HG02759 (cell line): ENCODE measurements around the gene SBF2.

Experiments
- ATAC-seq: cut with Tn5 transposase; IDR thresholded peaks from one replicate; pipeline ENCODE4 v1.9.1; 2021; ENCODE audit warnings: mild to moderate bottlenecking, moderate library complexity; ENCODE audit not compliant: unreplicated experiment

SBF2 gene

DNA sequence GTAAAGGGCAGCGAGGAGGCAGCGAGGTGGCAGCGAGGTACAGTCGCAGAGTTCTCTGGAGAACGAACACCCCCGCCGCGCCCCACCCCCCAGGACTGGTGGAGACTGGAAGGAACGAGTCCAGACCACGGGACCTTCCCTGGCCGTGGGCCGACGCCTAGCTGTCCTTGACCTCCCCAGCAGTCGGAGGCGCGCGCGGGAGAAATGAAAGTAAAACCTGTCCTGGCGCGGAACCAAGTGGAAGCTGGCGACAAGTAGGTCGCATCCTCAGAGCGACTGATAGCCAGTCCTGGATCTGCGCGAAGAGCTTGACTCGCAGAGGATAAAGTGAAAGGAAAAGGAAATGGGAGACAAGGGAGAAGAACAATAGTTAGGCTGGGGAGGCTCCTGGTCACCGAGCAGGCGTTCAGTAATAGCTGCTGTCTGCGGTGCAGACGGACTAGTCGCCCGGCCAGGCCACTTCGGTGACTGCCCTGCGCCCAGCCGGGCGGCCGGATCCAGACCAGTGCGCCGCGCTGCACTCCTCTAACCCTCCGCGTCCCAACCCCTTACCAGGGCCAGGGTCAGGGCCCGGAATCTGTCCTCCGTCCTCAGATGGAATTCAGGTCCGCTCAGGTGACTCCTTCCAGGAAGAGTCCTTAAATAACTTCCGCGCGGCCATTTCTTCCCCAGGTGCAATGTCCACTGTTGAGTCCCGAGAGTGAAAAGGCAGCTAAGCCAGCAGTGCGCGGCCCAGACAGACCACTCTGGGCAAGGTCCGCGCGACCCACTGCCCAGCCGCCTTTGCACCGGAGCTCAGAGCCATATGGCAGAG lies 8.9 kb upstream of the SBF2 start:
- peak; percentile 24 for ATAC-seq

DNA sequence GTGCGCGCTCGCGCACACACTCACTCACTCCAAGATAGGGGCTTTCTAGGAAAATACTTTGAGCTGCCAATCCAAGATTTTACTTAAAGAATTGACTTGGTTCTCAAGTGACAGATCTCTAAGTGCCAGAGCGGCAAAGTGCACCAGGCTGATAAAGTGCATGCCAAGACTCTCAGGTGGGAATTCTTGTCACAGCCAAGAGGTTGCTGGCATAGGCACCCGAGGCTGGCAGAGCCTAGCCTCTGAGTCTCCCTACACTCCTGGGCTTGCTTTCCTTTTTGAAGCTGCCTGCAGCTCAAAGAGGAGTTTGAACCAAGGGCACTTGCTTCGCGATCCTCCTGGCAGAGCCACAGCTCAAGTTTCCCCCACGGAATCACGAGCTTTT lies 8.3 kb upstream of the SBF2 start:
- ATAC-seq: no peak

DNA sequence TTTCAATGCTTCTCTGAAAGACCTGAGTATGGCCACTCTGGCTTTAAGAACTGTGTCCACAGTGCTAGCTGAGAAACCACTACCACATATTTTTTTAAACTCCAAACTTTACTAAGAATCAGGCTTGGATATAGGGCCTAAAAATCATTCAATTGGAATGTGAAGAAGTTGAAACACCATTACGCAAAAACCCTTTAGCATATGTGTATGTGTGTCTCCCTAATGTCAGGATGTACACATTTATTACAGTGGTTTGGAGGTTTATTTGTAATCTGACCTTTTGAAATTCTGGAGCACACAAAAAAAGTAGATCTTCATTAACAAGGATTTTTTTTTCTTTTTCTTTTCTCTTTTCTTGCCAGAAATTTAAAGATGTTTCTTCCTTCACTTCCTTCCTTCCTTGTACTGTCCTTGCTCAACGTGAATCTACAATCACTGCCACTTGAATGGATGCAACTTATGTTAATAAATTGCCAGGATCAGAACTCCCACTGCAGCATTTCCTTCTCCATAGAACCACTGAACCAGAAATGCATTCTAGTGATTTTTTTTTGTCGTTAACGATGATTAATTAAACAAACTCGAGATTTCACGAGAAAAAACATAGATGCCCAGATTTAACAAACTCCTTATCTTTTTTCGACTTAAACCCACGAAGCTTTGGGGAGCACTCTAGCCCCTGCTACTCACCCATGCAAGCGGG lies 7.8 kb upstream of the SBF2 start:
- no peak for ATAC-seq

DNA sequence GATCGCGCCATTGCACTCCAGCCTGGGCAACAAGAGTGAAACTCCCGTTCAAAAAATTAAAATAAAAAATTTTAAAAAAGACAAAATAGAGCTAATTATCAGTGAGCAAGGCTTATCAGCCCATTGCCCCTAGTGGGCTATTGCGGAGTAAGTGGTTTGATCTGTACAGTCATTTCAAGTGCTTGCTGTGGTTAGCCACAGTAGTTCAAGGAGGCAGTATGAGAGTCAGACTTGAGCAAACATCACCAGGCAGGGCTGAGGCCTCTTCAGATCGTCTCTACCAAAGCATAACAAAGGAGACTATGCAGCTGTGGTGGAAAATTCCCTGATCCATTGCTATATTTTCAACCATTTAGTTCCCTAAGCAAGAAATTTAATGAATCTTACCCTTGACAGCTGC lies 4.3 kb upstream of the SBF2 start:
- peak; percentile 87 for ATAC-seq

DNA sequence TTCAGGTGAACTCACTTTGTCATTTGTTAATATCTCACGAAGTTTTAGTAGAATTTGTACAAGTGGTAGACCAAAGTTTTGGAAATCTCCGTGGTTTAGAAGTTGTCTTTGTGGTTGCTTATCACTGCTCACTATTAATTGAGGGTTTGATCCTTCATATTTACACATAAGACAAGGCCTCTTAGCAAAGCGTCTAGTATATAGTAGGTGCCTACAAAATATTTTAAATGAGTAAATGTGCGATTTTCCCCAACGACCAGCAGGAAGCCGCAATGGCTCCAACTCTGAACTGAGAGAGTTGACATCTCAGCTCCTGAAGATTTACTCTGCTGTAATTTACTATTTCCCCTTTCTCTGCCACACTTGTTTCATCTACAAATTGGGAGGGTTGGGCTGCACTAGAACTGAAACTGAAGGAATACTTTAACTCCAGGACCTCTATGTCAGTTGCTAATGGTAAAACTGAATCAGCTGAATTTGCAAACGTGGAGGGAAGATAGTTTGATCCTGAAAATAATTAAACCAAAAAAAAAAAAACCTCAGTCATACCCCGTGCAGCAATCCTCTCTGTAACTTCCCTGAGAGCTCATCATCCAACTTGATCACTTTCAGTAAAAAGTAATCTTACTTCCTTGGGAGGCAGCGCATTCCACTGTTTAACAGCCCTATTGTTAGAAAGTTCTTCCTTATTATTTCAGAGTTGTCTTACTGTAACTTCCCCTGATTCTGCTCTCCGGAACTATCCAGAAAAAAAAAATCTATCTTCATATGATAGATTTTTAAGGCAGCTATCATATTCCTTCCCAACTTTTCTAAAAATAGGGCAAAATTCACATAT lies 1.3 kb upstream of the SBF2 start:
- ATAC-seq: no peak

DNA sequence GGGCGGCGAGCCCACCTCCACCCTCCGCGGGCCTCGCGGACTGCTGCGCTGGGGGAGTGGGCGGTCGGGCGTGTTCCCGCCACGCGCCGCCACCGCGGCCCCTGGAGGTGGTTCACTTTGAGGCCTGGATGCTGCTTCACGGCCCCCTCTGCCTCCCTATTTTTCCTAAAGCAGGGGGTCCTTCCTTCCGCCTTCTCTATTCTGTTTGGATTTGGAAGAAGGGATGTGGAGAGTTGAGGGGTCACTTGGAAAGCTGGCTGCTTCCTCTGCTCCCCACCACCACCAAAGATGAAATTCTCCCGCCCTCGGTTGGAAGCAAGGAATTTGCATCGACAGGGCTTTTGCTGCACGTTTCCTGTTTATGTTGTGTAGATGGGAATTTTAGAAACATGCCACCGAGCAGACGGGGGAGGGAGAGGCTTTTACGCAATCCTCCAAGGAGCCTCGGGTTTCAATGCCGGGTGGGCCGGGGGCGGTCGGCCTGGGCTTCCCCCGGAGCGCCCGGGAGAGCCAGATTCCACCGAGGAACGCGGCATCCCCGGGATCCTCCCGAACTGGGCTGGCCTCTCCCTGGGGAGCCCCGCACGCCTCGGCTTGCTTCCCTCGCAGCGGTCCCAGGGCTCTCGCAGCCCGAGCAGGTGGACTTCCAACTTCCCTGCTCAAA lies 403 bp upstream of the SBF2 start:
- no peak for ATAC-seq

DNA sequence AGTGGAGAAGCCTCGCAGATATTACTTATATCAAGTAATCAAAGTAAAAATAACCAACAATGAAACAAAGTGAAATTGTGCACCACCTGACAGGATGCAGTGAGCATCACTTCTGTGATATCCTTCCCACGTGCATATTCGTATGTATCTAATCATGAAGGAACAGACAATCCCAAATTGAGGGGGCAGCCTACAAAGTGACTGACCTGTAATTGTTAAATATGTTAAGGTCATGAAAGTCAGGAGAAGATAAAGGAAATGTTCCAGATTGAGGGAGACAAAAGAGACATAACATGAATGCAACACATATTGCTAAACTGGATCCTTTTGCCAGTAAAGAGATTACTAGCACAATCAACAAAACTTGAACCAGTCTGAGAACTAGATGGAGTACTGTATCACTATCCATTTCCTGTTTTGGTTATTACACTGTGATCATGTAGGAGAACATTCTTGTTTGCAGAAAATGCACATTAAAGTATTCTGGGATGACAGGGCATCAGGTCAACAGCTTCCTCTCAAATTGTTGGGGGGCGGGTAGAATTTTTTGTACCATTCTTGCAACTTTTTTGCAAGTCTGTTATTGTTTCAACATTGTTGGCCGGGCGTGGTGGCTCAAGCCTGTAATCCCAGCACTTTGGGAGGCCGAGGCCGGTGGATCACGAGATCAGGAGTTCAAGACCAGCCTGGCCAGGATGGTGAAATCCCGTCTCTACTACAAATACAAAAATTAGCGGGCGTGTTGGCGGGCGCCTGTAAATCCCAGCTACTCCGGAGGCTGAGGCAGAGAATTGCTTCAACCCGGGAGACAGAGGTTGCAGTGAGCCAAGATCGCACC lies 2.0 kb downstream of the SBF2 start:
- ATAC-seq: no peak

DNA sequence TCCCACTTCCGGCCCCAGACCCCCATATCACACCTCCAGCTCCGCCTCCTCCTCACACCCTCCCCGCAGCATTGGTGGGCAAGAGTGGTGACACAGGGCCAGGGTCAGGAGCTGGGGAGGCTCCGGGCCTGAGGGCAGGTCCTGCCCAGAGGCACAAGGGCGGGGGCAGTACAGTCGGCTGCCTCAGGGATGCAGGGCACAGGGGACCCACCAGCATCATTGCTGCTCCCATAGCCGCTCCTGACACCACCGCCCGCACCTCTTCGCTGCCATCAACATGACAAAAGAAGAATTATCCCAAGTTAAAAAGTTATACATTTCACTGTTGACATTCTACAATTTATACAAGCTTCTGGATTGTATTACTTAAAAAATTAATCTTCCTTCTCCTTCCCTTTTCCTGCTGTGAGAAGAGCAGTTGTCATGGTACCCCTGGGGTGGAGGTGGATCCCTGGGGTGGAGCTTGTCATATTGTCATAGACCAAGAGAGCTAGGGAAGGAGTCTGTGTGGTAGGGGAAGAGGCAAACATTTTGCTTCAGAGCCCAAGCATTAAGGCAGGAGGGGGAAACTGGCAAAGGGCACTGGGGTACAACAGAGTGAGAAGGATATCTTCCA lies 4.1 kb downstream of the SBF2 start:
- no peak for ATAC-seq

DNA sequence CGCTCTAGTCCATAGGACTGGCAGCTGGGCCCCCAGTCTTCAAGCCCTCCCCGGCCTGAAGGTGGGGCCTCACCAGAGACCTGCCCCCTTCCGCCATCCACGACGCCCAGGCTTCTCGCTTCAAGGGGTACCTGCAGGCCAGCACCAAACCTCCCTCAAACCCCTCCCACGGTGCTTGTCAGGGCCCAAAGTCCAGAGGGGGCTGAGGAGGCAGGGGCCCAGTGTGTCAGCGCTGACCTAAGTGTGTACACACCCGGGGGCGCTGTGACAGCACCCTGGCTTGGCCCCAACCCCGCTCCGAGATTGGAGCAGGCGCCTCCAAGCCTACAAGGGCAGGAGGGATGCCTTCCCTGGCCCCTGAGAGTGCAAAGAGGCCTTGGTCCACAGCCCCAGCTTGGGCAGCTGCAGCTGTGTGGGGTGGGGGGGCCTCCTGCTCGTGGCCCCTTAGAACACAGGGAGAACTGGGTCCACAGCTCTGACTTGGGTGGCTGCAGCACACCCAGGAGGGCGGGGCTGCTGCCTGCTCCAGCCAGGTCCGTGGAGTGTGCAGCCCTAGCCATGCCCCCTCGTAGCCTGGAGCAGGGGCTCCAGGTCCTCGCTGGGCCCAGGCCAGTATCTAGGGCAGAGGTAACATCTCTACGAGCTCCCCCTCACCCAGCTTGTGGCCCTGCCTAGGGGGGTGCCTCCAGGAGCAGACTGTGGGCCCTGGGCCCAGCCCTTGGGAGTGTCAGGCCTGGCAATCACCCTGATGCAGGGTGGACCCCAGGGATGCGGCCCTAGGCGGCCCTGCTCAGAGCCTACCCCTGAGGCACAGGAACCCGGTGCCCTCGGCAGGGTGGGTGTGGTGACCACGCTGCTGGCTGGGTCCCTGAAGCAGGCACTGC lies 4.9 kb downstream of the SBF2 start:
- ATAC-seq: no peak

DNA sequence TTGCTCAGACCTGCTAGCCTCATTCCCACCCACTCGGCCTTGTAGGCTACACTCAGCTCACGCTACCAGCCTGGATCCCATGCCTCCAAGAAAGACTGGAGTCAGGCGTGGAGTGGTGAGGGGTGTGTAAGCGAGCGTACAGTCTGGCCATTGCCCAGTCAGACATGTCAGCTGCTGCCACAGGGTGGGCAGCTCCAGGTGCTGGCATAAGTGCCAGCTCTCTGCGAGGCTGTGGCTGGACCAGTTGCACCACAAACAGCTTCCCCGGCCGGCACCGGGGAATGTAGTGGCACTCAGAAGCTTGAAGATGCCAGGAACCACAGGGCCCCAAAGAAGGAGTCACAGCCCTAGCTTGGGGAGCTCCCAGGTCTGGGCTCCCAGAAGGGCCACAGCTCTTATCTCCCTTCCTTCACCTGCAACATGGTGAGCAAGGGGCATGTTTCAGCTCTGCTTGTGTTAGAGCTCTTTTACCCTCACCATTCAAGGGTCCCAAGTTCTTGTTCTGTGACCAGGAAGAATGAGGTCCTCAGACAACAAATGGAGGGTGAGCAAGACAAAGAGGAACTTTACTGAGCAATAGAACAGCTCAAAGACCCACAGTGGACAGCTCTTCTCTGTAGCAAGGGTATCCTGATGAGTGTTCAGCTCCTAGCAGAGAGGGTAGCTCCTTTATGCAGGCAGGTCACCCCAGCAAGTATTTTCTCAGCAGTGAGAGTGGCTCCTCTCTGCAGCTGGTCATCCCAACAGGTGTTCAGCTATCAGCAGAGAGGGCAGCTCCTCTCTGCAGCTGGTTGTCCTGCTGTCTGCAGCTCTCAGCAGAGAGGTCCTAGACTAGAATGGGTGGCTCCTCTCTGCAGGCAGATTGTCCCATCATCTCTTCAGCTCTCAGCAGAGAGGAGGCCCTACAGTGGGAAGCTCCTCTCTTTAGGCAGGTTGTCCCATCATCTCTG lies 6.0 kb downstream of the SBF2 start:
- no peak for ATAC-seq

DNA sequence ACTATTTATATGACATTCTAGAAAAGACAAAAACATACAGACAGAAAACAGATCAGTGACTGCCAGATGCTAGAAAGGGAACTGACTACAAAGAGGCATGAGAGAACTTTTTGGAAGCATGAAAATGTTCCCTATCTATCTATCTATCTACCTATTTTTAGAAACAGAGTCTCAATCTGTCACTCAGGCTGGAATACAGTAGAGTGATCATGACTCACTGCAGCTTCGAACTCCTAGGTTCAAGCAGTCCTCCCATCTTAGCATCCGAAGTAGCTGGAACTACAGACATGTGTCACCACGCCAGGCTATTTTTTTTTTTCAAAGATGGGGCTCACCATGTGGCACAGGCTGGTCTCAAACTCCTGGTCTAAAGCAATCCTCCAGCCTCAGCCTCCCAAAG lies 6.9 kb downstream of the SBF2 start:
- ATAC-seq: no peak

DNA sequence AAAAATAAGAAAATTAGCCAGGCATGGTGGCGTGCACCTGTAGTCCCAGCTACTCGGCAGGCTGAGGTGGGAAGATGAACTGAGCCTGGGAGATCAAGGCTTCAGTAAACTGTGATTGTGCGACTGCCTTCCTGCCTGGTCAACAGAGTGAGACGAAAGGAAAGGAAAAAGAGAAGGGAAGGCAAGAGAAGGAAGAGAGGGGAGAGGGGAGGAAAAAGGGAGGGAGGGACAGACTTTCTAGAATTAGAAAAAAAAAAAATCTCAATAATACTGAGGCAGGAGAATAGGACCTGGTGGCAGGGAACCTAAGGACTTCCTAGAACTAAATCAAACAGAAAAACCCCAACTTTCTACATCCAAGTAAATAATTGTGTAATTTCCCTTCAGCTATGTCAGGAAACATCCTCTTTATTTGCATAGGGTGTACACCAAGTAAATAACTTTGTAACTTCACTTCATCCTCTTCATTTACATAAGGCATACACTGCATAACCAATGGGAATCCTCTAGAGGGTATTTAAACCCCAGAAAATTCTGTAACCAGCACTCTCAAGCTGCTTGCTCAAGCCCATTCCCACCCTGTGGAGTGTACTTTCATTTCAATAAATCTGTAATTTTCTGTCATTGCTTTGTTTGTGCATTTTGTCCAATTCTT lies 8.7 kb downstream of the SBF2 start:
- ATAC-seq: no peak

DNA sequence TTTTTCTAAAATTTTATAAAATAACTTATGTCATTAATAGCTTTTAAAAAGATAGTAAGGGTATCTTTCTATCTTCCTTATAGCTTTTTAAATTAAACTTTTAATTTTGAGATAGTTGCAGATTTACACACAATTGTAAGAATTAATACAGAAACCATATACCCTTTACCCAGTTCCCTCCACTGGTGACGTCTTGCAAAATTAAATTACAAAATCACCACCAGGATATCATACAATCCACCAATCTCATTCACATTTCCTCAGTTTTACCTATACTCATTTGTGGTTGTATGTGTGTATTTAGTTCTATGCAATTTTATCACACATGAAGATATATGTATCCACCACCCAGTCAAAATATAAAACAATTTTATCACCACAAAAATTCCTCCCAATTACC lies 10.0 kb downstream of the SBF2 start:
- ATAC-seq: no peak

DNA sequence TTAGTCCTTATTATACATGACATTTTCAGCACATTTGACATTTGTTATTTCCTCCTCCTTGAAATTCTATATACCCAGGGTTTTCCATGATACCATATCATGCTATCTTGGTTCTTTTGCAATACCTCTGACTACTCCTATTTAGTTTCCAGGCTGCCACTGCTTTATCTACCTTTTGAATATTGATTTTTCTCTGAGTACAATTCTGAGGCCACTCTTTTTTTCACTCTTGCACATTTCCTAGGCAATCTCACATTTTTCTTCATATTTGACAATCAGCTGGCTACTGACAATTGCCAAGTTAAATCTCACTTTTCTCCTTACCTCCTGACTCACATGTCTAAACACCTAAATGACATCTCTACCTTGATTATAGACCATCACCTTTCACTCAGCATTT lies 11.9 kb downstream of the SBF2 start:
- no peak for ATAC-seq

DNA sequence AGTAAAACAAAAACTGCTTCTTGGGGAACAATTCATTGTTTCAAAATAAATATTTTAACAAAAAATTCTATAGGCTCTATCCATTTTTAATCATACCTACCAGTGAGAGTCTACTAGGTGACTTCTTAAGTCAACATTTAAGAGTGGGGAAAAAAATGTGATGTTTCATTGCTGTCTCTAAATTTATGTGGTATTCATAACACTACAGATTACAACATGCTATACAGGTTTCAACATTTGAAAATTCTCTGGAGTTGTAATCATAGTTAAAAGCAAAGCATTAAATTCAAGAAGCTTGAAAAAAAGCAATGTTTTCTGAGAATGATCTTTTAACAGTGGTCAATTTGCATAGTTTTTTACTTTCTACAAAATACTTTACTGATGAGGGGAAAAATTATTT lies 18.3 kb downstream of the SBF2 start:
- no peak for ATAC-seq

DNA sequence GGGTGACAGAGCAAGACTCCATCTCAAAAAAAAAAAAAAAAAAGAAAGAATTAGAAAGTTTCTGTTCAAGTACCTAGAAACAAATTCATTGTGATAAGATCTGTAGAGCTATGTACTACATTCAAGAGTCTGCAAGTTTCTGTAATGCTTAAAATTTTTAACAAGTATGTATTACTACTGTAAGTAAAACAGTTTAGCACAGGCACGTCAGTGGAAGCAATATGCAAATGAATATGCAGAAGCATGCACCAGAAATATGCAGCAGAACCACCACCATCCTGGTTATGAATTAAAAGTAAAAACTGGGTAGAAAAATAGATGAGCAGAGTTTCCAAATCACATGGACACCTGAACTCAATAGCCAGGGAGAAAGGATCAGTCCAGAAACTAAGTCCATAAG lies 19.3 kb downstream of the SBF2 start:
- ATAC-seq: no peak

DNA sequence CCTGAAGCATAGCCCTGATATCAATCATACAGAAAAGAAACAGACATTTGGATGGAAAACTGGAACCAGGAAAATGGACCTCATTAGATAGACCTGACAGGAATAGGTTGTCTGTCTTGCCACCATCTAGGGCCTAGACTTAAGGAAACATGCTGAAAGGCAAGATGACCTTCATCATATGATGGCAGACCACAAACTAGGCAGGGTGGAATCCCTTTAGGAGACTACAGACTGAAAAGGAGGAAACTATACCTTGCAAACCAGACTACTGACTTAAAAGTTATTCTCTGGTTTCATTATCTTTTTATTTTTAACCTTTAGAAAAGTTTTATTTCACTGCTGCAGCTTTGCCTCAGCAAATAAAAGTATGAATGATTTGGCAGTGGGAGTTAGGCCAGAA lies 20.3 kb downstream of the SBF2 start:
- no peak for ATAC-seq
